ENCODE measurements around the gene RTN4RL1.

GRCh38 chr17:2042933-2043332 is 17.8 kb upstream of the RTN4RL1 start:
- no peak for TF ChIP-seq EZH2 (IDR thresholded peaks at IDR 0.05; ENCODE audit: insufficient read depth, low read length)
- TF ChIP-seq, protein P1, sequence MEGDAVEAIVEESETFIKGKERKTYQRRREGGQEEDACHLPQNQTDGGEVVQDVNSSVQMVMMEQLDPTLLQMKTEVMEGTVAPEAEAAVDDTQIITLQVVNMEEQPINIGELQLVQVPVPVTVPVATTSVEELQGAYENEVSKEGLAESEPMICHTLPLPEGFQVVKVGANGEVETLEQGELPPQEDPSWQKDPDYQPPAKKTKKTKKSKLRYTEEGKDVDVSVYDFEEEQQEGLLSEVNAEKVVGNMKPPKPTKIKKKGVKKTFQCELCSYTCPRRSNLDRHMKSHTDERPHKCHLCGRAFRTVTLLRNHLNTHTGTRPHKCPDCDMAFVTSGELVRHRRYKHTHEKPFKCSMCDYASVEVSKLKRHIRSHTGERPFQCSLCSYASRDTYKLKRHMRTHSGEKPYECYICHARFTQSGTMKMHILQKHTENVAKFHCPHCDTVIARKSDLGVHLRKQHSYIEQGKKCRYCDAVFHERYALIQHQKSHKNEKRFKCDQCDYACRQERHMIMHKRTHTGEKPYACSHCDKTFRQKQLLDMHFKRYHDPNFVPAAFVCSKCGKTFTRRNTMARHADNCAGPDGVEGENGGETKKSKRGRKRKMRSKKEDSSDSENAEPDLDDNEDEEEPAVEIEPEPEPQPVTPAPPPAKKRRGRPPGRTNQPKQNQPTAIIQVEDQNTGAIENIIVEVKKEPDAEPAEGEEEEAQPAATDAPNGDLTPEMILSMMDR (IDR thresholded peaks at IDR 0.05; ENCODE audit: insufficient read depth, low read depth, low read length), result no peak

All from astrocyte (in vitro differentiated cells and primary cell).